Calu3 (cell line): Measurements from ENCODE around the gene LETMD1. TPM values are rescaled to one million over a fixed set of nuclear protein-coding genes. Genes with fewer than 3 reads are reported as not detected.

Source experiments
- BruUV-seq: library from RNA; stranded (reverse); fragments of 400-500 nt; replicated peaks from 2 replicates; lab custom pipeline; 2021; lab: Mats Ljungman, UMichigan
- CTCF ChIA-PET: fragments of 300-600 bp; sonication (Branson Sonifier 250); formaldehyde crosslinking; loops from one replicate; lab custom pipeline; 2022; ENCODE audit warnings: antibody characterized with exemption; lab: Charles Lee
- DNase-seq: peaks from one replicate; pipeline ENCODE4 v3.0.0; 2022
- H3K27ac Mint-ChIP-seq: one replicate; pipeline ENCODE4 v1.8.0; 2022; ENCODE audit warnings: mixed read lengths; ENCODE audit not compliant: unreplicated experiment
- H3K27me3 Mint-ChIP-seq: one replicate; pipeline ENCODE4 v1.8.0; 2022; ENCODE audit warnings: mixed read lengths; ENCODE audit not compliant: unreplicated experiment
- H3K36me3 Mint-ChIP-seq: one replicate; pipeline ENCODE4 v1.8.0; 2022; ENCODE audit warnings: mild to moderate bottlenecking, moderate library complexity, mixed read lengths; ENCODE audit not compliant: insufficient read depth, unreplicated experiment
- H3K4me1 Mint-ChIP-seq: one replicate; pipeline ENCODE4 v1.8.0; 2022; ENCODE audit warnings: mild to moderate bottlenecking, low read depth, mixed read lengths; ENCODE audit not compliant: unreplicated experiment
- H3K4me3 Mint-ChIP-seq: one replicate; pipeline ENCODE4 v1.8.0; 2022; ENCODE audit warnings: mild to moderate bottlenecking, low read depth, moderate library complexity, mixed read lengths; ENCODE audit not compliant: unreplicated experiment
- H3K9me3 Mint-ChIP-seq: one replicate; pipeline ENCODE4 v1.8.0; 2022; ENCODE audit warnings: low read depth, mixed read lengths; ENCODE audit not compliant: unreplicated experiment
- CTCF ChIP-seq: fragments of 200-600 bp; IDR thresholded peaks from one replicate; pipeline ENCODE4 v1.8.0; 2022; ENCODE audit warnings: antibody characterized with exemption; ENCODE audit not compliant: unreplicated experiment
- intact Hi-C: fragments of 100-400 bp; cut with micrococcal nuclease; formaldehyde crosslinking; loops from one replicate; pipeline ENCODE4 v1.10.0; 2022; ENCODE audit not compliant: unreplicated experiment
- total RNA-seq: library from RNA; stranded (reverse); gene quantifications from 2 replicates; pipeline ENCODE4 v1.2.3, GENCODE V29; 2022

The LETMD1 gene
- total RNA-seq, 1 experiment from 2014 or later = 41.6 TPM

GRCh38 chr12:51021694-51022093 is 26.4 kb upstream of the LETMD1 start:
- intact Hi-C loops = loop anchor here (10.0 kb wide), 1 partner anchor 97 kb away; a partner anchor contains a TSS
- no peaks in the 10 kb centered on the region for H3K9me3 Mint-ChIP-seq
- BruUV-seq = no TSS peak
- H3K4me3 Mint-ChIP-seq = no peak overlapping the region
- no peaks in the 10 kb centered on the region for H3K4me1 Mint-ChIP-seq
- no peak for DNase-seq
- CTCF ChIA-PET = no interaction called here
- TF ChIP-seq CTCF = no peak
- H3K27me3 Mint-ChIP-seq = no peaks in the 10 kb centered on the region
- H3K27ac Mint-ChIP-seq = no peak overlapping the region
- peaks cover 28% of the 10 kb centered on the region for H3K36me3 Mint-ChIP-seq

DNA sequence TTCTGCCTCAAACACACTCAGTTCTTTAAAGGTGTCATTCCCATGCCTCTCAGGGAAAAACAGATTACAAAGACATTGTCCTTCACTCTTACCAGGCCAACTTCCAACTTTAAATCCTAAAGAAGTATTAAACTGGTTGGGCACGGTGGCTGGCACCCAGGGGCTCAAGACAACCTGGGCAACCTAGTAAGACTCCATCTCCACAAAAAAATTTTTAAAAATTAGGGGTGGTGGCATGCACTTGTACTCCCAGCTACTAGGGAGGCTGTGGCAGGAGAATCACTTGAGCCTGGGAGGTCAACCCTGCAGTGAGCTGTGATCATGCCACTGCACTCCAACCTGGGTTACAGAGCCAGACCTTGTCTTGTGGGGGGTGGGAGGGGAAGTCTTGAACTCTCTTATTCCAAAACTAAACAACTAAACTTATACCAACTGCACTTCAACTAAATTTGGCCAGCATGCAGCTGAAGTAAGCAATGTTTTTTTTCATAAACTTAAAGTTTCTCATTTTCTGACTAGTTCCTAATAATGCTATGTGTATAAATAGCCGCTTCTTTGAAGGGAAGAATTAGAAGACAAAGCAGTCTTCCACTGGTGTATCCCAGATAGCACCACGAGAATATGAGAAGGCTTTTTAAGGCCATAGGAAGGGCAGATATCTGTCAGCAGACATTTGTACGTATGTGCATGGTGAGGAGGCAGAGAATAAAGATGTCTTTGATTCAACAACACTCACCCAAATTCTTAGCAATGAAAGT is 24.3 kb upstream of the LETMD1 start:
- no peak for DNase-seq
- CTCF ChIA-PET = interaction anchor here (0.7 to 1.0 kb wide), 2 partner anchors 37 to 198 kb away, joined by 3 to 5 read pairs; no protein-coding TSS in a partner anchor
- peak overlapping the region; percentile 91 for H3K27ac Mint-ChIP-seq
- peaks cover 41% of the 10 kb centered on the region for H3K36me3 Mint-ChIP-seq
- intact Hi-C loops = loop anchor here (10.0 kb wide), 1 partner anchor 99 kb away; a partner anchor contains a TSS
- no peaks in the 10 kb centered on the region for H3K9me3 Mint-ChIP-seq
- no TSS peak for BruUV-seq
- H3K27me3 Mint-ChIP-seq = no peaks in the 10 kb centered on the region
- H3K4me1 Mint-ChIP-seq = peaks cover 17% of the 10 kb centered on the region
- no peak for TF ChIP-seq CTCF
- H3K4me3 Mint-ChIP-seq = peak overlapping the region; percentile 88

DNA sequence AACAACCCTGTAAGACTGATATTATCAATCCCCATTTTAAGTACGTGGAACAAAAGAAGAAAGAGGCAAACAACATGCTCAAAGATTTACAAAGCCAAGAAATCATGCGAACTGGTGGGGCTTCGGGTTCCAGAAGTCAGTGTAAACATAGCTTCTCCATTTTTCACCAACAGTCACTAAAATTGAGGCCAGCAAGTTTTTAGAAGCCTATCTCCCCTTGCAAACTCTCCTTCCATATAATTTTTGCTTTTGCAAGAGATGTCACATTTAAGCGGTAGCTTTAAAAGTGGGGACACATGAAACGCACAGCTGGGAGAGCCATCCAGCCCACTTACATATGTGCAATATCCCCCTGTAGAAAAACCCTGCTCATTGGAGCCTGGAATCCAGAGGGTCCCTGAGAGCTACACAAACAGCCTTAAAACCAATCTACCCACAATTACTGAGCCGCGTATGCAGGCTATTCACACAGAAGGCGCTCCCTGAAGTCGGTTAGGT is 22.7 kb upstream of the LETMD1 start:
- no TSS peak for BruUV-seq
- H3K27me3 Mint-ChIP-seq = no peaks in the 10 kb centered on the region
- H3K36me3 Mint-ChIP-seq = peaks cover 42% of the 10 kb centered on the region
- DNase-seq = no peak
- H3K4me3 Mint-ChIP-seq = peak overlapping the region; percentile 88
- no peak for TF ChIP-seq CTCF
- H3K27ac Mint-ChIP-seq = peak overlapping the region; percentile 91
- intact Hi-C loops = loop anchor here (10.0 kb wide), 1 partner anchor 101 kb away; a partner anchor contains a TSS
- CTCF ChIA-PET = no interaction called here
- no peaks in the 10 kb centered on the region for H3K9me3 Mint-ChIP-seq
- H3K4me1 Mint-ChIP-seq = peaks cover 25% of the 10 kb centered on the region

- no TSS peak for BruUV-seq
These were observed 22.1 kb upstream of the LETMD1 start, which contains the start of gene SLC11A2 for GRCh38 chr12:51025836-51026638. Gene SLC11A2, minus strand, starts transcription at chr12:51026384. Its CDS starts 15,656 bp downstream, at chr12:51010728.

More at GRCh38 chr12:51025836-51026638, 22.1 kb upstream of the LETMD1 start, which contains the start of gene SLC11A2:
- H3K9me3 Mint-ChIP-seq = no peaks in the 10 kb centered on the region
- peak within 1 kb of the TSS; percentile 88 for H3K4me3 Mint-ChIP-seq
- H3K36me3 Mint-ChIP-seq = peaks cover 42% of the 10 kb centered on the region
- CTCF ChIA-PET = interaction anchor here (0.6 to 0.9 kb wide), 3 partner anchors 19 to 261 kb away, joined by 3 to 4 read pairs (median 4); no protein-coding TSS in a partner anchor
- peak within 1 kb of the TSS; percentile 91 for H3K27ac Mint-ChIP-seq
- intact Hi-C loops = loop anchor here (10.0 kb wide), 1 partner anchor 101 kb away; a partner anchor contains a TSS
- no peaks in the 10 kb centered on the region for H3K27me3 Mint-ChIP-seq
- peaks cover 25% of the 10 kb centered on the region for H3K4me1 Mint-ChIP-seq
- TF ChIP-seq CTCF = no peak
- DNase-seq = peak; percentile 93
